HEK293 (cell line): ENCODE measurements around the gene CUL1.

Experiments
- CTCF ChIA-PET: fragments of 350-600 bp; formaldehyde crosslinking; extraction: SDS; loops from one replicate; lab custom pipeline; 2021; ENCODE audit warnings: antibody characterized with exemption; lab: Yijun Ruan, JAX
- POLR2A ChIA-PET: fragments of 300-600 bp; formaldehyde crosslinking; extraction: SDS; loops from one replicate; lab custom pipeline; 2020; ENCODE audit warnings: antibody characterized with exemption, inconsistent platforms; lab: Yijun Ruan, JAX
- H3K27ac ChIP-seq: fragments of 200-500 bp; sonication (Bioruptor generic); 2 replicates; pipeline ENCODE4 v1.5.1; 2014; ENCODE audit warnings: low read depth, low read length, control low read depth, inconsistent platforms; ENCODE audit errors: extremely low read depth
- H3K36me3 ChIP-seq, 2 experiments: fragments of 200-500 bp in 1 of 2; sonication (Bioruptor generic) in 1 of 2; 1 replicate in 1 of 2; 2 replicates in 1 of 2; pipeline ENCODE4 v1.5.1; 2014 to 2017; ENCODE audit warnings: inconsistent platforms in 2 of 2, low read length in 2 of 2; ENCODE audit not compliant: control insufficient read depth in 2 of 2, insufficient read depth in 1 of 2
- H3K4me1 ChIP-seq: fragments of 200-500 bp; sonication (Bioruptor generic); 2 replicates; pipeline ENCODE4 v1.5.1; 2014; ENCODE audit warnings: mild to moderate bottlenecking, low read length, inconsistent platforms; ENCODE audit not compliant: control insufficient read depth, insufficient read depth
- H3K4me3 ChIP-seq: 2 replicates; pipeline ENCODE4 v1.5.1; 2011; ENCODE audit warnings: low read depth, mild to moderate bottlenecking, control low read depth, low read length, moderate library complexity
- H3K9me3 ChIP-seq: fragments of 200-500 bp; sonication (Bioruptor generic); 2 replicates; pipeline ENCODE4 v1.5.1; 2014; ENCODE audit warnings: low read depth, low read length, inconsistent platforms; ENCODE audit not compliant: control insufficient read depth, insufficient read depth
- CTCF ChIP-seq: fragments of 450-650 bp; formaldehyde crosslinking; IDR thresholded peaks from 2 replicates; pipeline ENCODE4 v1.5.1; 2016; ENCODE audit warnings: missing biosample characterization, missing genetic modification characterization
- HIC1 ChIP-seq: fragments of 450-650 bp; formaldehyde crosslinking; IDR thresholded peaks from 2 replicates; pipeline ENCODE4 v1.5.1; 2016; ENCODE audit warnings: missing biosample characterization, missing genetic modification characterization
- KLF1 ChIP-seq: fragments of 450-650 bp; formaldehyde crosslinking; IDR thresholded peaks from 2 replicates; pipeline ENCODE4 v1.5.1; 2016; ENCODE audit warnings: missing biosample characterization, missing genetic modification characterization
- SCRT1 ChIP-seq: fragments of 450-650 bp; formaldehyde crosslinking; IDR thresholded peaks from 2 replicates; pipeline ENCODE4 v1.5.1; 2016; ENCODE audit warnings: missing biosample characterization, missing genetic modification characterization, borderline replicate concordance
- ZBTB11 ChIP-seq: fragments of 450-650 bp; formaldehyde crosslinking; conservative IDR thresholded peaks from 2 replicates; pipeline ENCODE4 v1.5.1; 2016; ENCODE audit warnings: low read depth, missing biosample characterization, missing genetic modification characterization
- ZNF155 ChIP-seq: fragments of 450-650 bp; formaldehyde crosslinking; IDR thresholded peaks from 2 replicates; pipeline ENCODE4 v1.5.1; 2016; ENCODE audit warnings: missing biosample characterization, missing genetic modification characterization
- ZNF324 ChIP-seq: fragments of 450-650 bp; formaldehyde crosslinking; IDR thresholded peaks from 2 replicates; pipeline ENCODE4 v1.5.1; 2016; ENCODE audit warnings: missing biosample characterization, missing genetic modification characterization
- ZNF366 ChIP-seq: fragments of 450-650 bp; formaldehyde crosslinking; conservative IDR thresholded peaks from 2 replicates; pipeline ENCODE4 v1.5.1; 2016; ENCODE audit warnings: missing biosample characterization, missing genetic modification characterization
- ZNF449 ChIP-seq: fragments of 450-650 bp; formaldehyde crosslinking; IDR thresholded peaks from 2 replicates; pipeline ENCODE4 v1.5.1; 2017; ENCODE audit warnings: missing biosample characterization, mild to moderate bottlenecking, missing genetic modification characterization, moderate library complexity
- ZNF510 ChIP-seq: fragments of 450-650 bp; formaldehyde crosslinking; IDR thresholded peaks from 2 replicates; pipeline ENCODE4 v1.5.1; 2018; ENCODE audit warnings: mild to moderate bottlenecking, missing genetic modification characterization, missing biosample characterization; ENCODE audit not compliant: insufficient replicate concordance
- ZNF548 ChIP-seq: fragments of 450-650 bp; formaldehyde crosslinking; IDR thresholded peaks from 2 replicates; pipeline ENCODE4 v1.5.1; 2016; ENCODE audit warnings: missing biosample characterization, missing genetic modification characterization
- ZNF560 ChIP-seq: fragments of 450-650 bp; formaldehyde crosslinking; IDR thresholded peaks from 2 replicates; pipeline ENCODE4 v1.5.1; 2017; ENCODE audit warnings: missing biosample characterization, missing genetic modification characterization, borderline replicate concordance
- ZNF596 ChIP-seq: fragments of 450-650 bp; IDR thresholded peaks from 2 replicates; pipeline ENCODE4 v1.5.0; 2018; ENCODE audit warnings: missing biosample characterization, mild to moderate bottlenecking, missing genetic modification characterization, moderate library complexity
- ZNF624 ChIP-seq: fragments of 450-650 bp; formaldehyde crosslinking; IDR thresholded peaks from 2 replicates; pipeline ENCODE4 v1.5.1; 2017; ENCODE audit warnings: missing biosample characterization, missing genetic modification characterization
- ZNF670 ChIP-seq: fragments of 450-650 bp; formaldehyde crosslinking; IDR thresholded peaks from 2 replicates; pipeline ENCODE4 v1.5.1; 2016; ENCODE audit warnings: missing biosample characterization, missing genetic modification characterization, low read depth
- ZNF785 ChIP-seq: fragments of 450-650 bp; formaldehyde crosslinking; IDR thresholded peaks from 2 replicates; pipeline ENCODE4 v1.5.1; 2016; ENCODE audit warnings: missing biosample characterization, missing genetic modification characterization
- ZSCAN5A ChIP-seq: fragments of 450-650 bp; formaldehyde crosslinking; IDR thresholded peaks from 2 replicates; pipeline ENCODE4 v1.5.1; 2016; ENCODE audit warnings: missing biosample characterization, missing genetic modification characterization

CUL1 gene

GRCh38 chr7:148729984-148730733 lies 31.5 kb downstream of the CUL1 start:
- no peak for TF ChIP-seq ZNF324 (tag by site-specific recombination)
- no peak for TF ChIP-seq SCRT1 (tag by site-specific recombination)
- TF ChIP-seq ZNF510 (tag by site-specific recombination): no peak
- TF ChIP-seq ZNF596 (tag by site-specific recombination): no peak
- no peak for TF ChIP-seq ZNF449 (tag by site-specific recombination)
- no peak for TF ChIP-seq CTCF (tag by site-specific recombination)
- TF ChIP-seq ZNF670 (tag by site-specific recombination): no peak
- no peak for TF ChIP-seq ZNF624 (tag by site-specific recombination)
- TF ChIP-seq ZNF560 (tag by site-specific recombination): no peak
- TF ChIP-seq, all 188 proteins: peak for 0
- peaks cover 12 to 51% of the 10 kb centered on the region in 2 experiments for H3K36me3 ChIP-seq
- ChIA-PET POLR2A (interaction anchor here (1.1 kb wide), 1 partner anchor 31 kb away, joined by 3 read pairs; the partner anchor contains the start of gene CUL1), CTCF (interaction anchor here (0.5 to 1.2 kb wide), 3 partner anchors 11 to 13 kb away, joined by 3 to 4 read pairs (median 3); no protein-coding TSS in a partner anchor)
- no peaks in the 10 kb centered on the region for H3K9me3 ChIP-seq
- no peak overlapping the region for H3K27ac ChIP-seq
- no peaks in the 10 kb centered on the region for H3K4me1 ChIP-seq
- no peak overlapping the region for H3K4me3 ChIP-seq

- no peak overlapping the region for H3K27ac ChIP-seq
- TF ChIP-seq ZNF785 (no peak), HIC1 (tag by site-specific recombination) (no peak), ZNF366 (tag by site-specific recombination) (no peak), KLF1 (tag by site-specific recombination) (no peak), ZNF155 (tag by site-specific recombination) (no peak), ZSCAN5A (tag by site-specific recombination) (no peak), ZNF548 (tag by site-specific recombination) (no peak), ZBTB11 (no peak)
- TF ChIP-seq, all 188 proteins: peak for 0
- H3K9me3 ChIP-seq: no peaks in the 10 kb centered on the region
- ChIA-PET POLR2A (no interaction called here), CTCF (interaction anchor here (0.6 to 1.7 kb wide), 2 partner anchors 14 to 479 kb away, joined by 3 to 4 read pairs; no protein-coding TSS in a partner anchor)
- H3K4me1 ChIP-seq: no peaks in the 10 kb centered on the region
- no peak overlapping the region for H3K4me3 ChIP-seq
- peaks cover 12 to 57% of the 10 kb centered on the region in 2 experiments for H3K36me3 ChIP-seq
Observed at GRCh38 chr7:148732862-148733261, 34.2 kb downstream of the CUL1 start.
